H1 (cell line): ENCODE results near the gene IL7R.

Experiments used
- ATF3 ChIP-seq: IDR thresholded peaks from 2 replicates; pipeline ENCODE4 v1.6.1; 2011; ENCODE audit warnings: low read depth, mild to moderate bottlenecking, low read length; ENCODE audit not compliant: insufficient read depth
- EZH2 ChIP-seq: fragments of 200-600 bp; sonication (generic); IDR thresholded peaks from 2 replicates; pipeline ENCODE4 v1.7.1; 2012; ENCODE audit warnings: low read depth, mild to moderate bottlenecking, moderate library complexity, low read length, inconsistent platforms; ENCODE audit not compliant: severe bottlenecking
- GABPA ChIP-seq: IDR thresholded peaks from 2 replicates; pipeline ENCODE4 v1.6.1; 2011; ENCODE audit warnings: mild to moderate bottlenecking, low read length, moderate library complexity, borderline replicate concordance; ENCODE audit not compliant: insufficient read depth
- HDAC6 ChIP-seq: IDR thresholded peaks from one replicate; pipeline ENCODE4 v1.7.1; 2012; ENCODE audit warnings: low read depth, mild to moderate bottlenecking, inconsistent platforms, low read length, moderate library complexity
- POLR2A ChIP-seq, 2 experiments: IDR thresholded peaks; 1 replicate in 1 of 2; 2 replicates in 1 of 2; pipeline ENCODE4 v1.6.1; 2011; ENCODE audit warnings: low read depth in 2 of 2, low read length in 2 of 2, mild to moderate bottlenecking in 2 of 2; ENCODE audit errors: control extremely low read depth in 1 of 2
- POLR2AphosphoS5 ChIP-seq: IDR thresholded peaks from 2 replicates; pipeline ENCODE4 v1.6.1; 2011; ENCODE audit warnings: low read depth, low read length
- POU5F1 ChIP-seq: IDR thresholded peaks from 2 replicates; pipeline ENCODE4 v1.6.1; 2011; ENCODE audit warnings: low read depth, mild to moderate bottlenecking, low read length, moderate library complexity
- RAD21 ChIP-seq, 2 experiments: IDR thresholded peaks in 1 of 2; conservative IDR thresholded peaks in 1 of 2; 2 replicates each; pipeline ENCODE4 v1.6.1; 2011; ENCODE audit warnings: low read depth in 2 of 2, low read length in 2 of 2, improper control_type of control experiment in 1 of 2, inconsistent platforms in 1 of 2, mild to moderate bottlenecking in 1 of 2, moderate library complexity in 1 of 2
- RFX5 ChIP-seq: IDR thresholded peaks from 2 replicates; pipeline ENCODE4 v1.6.1; 2011; ENCODE audit warnings: low read depth, low read length, improper control_type of control experiment, borderline replicate concordance
- TF ChIP-seq, protein P1 (sequence below), 3 experiments: IDR thresholded peaks; 1 replicate in 2 of 3; 2 replicates in 1 of 3; pipeline versions ENCODE4 v1.5.1 to v1.6.1; 2011; ENCODE audit warnings: low read length in 3 of 3, mild to moderate bottlenecking in 3 of 3, inconsistent platforms in 2 of 3, low read depth in 1 of 3, moderate library complexity in 1 of 3; ENCODE audit not compliant: insufficient read depth in 1 of 3; ENCODE audit errors: control extremely low read depth in 1 of 3

DNA sequence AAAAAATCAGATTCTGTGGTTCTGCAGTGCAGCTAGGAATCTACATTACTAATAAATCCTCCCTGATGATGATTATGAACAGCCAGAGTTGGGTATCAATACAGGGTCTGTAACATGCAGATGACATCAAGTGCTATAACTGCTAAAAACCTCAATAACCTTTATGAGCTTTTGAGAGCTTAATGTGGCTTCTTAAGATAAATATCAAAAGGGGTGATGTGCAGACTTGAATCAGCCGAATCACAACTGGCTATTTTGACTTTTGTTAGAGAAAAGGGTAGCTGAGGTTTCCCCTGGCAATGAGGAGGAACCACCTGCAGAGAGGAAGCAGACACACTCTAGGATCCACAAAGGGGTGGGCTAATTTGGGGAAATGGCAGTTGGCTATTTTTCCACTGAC lies 51.5 kb downstream of the IL7R start:
- TF ChIP-seq, protein P1, sequence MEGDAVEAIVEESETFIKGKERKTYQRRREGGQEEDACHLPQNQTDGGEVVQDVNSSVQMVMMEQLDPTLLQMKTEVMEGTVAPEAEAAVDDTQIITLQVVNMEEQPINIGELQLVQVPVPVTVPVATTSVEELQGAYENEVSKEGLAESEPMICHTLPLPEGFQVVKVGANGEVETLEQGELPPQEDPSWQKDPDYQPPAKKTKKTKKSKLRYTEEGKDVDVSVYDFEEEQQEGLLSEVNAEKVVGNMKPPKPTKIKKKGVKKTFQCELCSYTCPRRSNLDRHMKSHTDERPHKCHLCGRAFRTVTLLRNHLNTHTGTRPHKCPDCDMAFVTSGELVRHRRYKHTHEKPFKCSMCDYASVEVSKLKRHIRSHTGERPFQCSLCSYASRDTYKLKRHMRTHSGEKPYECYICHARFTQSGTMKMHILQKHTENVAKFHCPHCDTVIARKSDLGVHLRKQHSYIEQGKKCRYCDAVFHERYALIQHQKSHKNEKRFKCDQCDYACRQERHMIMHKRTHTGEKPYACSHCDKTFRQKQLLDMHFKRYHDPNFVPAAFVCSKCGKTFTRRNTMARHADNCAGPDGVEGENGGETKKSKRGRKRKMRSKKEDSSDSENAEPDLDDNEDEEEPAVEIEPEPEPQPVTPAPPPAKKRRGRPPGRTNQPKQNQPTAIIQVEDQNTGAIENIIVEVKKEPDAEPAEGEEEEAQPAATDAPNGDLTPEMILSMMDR (IDR thresholded peaks at IDR 0.05; ENCODE audit: control extremely low read depth in 1 of 3, insufficient read depth in 1 of 3, low read depth in 1 of 3, low read length in 3 of 3), result no peak
- TF ChIP-seq RAD21 (IDR thresholded peaks at IDR 0.05 in 1 of 2, conservative IDR thresholded peaks at IDR 0.05 in 1 of 2; ENCODE audit: low read depth in 2 of 2, low read length in 2 of 2) (no peak), EZH2 (no peak), POLR2A (IDR thresholded peaks at IDR 0.05; ENCODE audit: control extremely low read depth in 1 of 2, low read depth in 2 of 2, low read length in 2 of 2) (no peak), GABPA (no peak), HDAC6 (no peak), RFX5 (no peak), POLR2AphosphoS5 (no peak), POU5F1 (no peak), ATF3 (no peak)
